ENCODE results near the gene PHLPP1.
A peak's percentile ranks its signal among the peaks of the same experiment; 100 is the strongest.
"Not testable (repeated sequence)": the region's sequence is repeated elsewhere in the genome, so short reads cannot be mapped to it uniquely, and the experiment has no call there.

The PHLPP1 gene

DNA sequence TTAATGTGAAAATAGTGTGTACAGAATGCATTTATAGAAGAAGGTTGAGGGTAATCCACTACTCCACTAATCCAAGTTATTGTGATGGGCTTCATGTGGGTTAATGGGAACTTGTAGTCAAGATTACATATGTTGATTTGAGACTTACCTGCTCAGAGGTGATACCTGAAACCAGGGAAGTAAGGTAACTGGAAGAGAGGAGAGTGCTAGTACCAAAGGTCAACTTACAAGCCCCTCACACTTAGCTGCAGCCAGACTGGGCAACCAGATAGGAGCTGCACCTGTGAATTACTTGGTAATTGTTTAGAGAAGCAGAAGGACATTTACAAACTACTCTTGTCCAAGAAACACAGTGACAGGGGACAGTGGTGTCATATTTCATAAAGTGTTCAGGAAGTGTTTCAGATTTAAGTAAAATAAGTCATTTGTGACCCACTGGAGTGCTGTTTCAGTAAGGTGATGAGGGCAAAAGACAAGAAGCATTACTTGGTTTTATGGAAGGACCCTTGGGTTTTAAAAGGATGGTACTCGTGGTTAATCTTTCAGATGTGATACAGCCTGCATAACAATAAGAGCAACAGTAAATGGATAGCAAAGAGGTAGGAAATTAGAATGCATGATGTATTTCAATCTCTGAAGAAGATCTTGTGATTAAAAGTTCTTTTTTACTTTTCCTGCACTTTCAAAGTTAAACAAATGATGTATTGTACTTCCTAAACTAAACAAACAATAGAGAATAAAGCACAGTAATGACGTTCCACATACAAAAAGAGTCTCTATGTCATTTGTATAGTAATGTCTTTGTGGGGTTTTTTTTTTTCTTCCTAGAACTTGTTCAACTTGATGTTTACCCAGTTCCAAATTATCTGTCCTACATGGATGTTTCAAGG, 189.3 kb downstream of the PHLPP1 start:
- H3K27ac ChIP-seq: peak overlapping the region; percentile 40
- TF ChIP-seq, protein P1, sequence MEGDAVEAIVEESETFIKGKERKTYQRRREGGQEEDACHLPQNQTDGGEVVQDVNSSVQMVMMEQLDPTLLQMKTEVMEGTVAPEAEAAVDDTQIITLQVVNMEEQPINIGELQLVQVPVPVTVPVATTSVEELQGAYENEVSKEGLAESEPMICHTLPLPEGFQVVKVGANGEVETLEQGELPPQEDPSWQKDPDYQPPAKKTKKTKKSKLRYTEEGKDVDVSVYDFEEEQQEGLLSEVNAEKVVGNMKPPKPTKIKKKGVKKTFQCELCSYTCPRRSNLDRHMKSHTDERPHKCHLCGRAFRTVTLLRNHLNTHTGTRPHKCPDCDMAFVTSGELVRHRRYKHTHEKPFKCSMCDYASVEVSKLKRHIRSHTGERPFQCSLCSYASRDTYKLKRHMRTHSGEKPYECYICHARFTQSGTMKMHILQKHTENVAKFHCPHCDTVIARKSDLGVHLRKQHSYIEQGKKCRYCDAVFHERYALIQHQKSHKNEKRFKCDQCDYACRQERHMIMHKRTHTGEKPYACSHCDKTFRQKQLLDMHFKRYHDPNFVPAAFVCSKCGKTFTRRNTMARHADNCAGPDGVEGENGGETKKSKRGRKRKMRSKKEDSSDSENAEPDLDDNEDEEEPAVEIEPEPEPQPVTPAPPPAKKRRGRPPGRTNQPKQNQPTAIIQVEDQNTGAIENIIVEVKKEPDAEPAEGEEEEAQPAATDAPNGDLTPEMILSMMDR (IDR thresholded peaks at IDR 0.05): no peak
- TF ChIP-seq ZFX (IDR thresholded peaks at IDR 0.05; ENCODE audit: borderline replicate concordance): no peak

DNA sequence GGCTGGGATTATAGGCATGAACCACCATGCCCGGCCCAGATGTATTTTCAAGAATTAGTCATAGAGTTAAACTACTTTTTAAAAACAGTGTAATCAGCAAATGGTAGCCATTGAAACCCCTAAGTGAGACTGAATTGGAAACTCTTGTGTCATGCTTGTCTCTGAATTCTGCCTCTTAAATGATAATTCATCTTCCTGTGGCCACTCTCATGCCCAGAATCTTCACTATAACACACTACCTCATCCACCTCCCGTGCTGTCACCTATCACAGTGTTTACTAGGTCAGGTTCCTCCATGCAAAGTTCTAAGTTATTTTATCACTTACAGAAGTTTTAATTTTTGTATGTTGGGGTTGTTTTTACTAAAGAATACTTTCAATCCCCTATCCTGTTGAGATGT, 197.5 kb downstream of the PHLPP1 start:
- TF ChIP-seq, protein P1 (IDR thresholded peaks at IDR 0.05): no peak
- no peak for TF ChIP-seq ZFX (IDR thresholded peaks at IDR 0.05; ENCODE audit: borderline replicate concordance)
- no peak overlapping the region for H3K27ac ChIP-seq

DNA sequence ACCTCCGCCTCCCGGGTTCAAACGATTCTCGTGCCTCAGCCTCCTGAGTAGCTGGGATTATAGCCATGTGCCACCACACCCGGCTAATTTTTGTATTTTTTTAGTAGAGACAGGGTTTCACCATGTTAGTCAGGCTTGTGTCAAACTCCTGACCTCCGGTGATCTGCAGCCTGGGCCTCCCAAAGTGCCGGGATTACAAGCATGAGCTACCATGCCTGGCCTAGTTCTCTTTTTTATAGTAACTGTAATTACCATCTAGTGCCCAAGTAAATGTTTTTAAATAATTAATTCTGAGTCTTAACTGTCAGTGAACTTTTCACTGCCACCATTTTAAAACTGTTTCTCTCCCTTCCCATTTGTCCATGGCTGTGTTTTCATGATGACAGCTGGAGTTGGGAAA, 198.5 kb downstream of the PHLPP1 start:
- H3K27ac ChIP-seq: not testable (repeated sequence)

DNA sequence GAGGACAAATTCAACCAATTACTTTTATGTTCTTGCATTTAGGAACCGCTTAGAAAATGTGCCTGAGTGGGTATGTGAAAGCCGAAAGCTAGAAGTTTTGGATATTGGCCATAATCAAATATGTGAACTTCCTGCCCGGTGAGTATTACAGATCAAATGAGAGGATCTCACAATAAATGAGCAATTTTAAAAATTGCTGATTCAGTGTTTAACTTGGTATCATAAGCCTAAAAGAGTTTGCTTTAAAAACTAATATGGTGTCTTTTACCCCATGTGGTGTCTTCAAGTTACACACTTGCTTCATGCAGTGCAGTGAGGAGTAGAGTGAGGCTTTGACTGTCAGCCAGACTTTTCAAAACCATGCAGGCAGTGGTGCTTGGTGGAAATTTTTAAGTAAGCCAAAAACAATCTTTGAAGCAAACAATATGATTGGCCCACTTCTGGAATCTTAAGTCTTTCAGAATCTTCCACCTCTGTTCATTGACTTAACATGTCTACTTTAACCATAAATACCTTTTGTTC, 199.6 kb downstream of the PHLPP1 start:
- no peak overlapping the region for H3K27ac ChIP-seq
- TF ChIP-seq, protein P1 (IDR thresholded peaks at IDR 0.05): no peak
- TF ChIP-seq ZFX (IDR thresholded peaks at IDR 0.05; ENCODE audit: borderline replicate concordance): no peak

DNA sequence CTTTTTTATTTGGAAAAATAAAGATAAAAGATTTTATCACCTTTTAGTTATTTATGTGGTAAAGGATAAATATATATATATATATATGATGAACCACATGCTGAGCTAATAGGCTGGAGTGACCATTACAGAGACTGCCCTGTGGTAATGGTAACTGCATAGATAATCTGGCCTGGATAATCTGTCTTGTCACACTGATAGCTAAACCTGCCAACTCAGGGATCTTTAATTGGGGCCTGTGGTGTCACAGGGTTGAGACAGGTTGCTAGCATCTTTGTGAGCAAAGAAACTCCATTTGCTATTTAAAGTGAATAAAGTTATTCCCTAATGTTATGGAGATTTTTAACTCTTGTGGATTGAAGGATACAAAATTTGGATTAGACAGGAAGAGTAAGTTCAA, 203.0 kb downstream of the PHLPP1 start:
- no peak overlapping the region for H3K27ac ChIP-seq
- TF ChIP-seq, protein P1 (IDR thresholded peaks at IDR 0.05): no peak
- TF ChIP-seq ZFX (IDR thresholded peaks at IDR 0.05; ENCODE audit: borderline replicate concordance): no peak

DNA sequence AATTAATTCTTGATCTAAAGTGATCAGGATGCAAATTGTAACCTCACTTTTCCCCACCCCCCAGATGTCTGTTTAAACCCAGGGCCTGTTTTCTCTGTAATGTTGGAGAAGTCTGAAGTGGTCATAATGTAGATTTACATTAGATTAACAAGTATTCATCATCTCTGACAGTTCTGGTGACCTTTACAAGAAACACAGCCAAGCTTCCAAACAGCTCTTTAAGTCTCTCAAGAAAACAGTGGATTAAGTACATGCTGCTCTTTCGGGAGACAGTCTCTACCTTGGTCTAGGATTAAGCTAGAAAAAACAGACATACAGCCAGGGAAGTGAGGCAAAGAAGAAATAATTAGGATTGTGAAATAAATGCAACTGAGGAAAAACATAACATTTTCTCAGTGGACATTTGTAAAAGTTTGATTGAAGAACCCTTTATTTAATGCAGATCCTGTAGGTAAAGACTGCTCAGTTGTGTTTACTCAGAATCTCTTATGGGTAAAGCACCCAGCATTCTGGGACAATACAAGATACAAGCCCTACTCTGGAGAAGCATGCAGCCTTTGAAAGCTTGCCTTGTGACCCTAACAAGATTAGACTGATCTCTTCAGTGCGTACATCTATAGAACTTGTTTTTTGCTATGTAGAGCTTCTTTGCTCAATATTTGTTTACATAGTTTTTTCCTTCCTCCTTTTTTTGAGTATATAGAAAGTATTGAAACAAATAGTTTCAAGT, 203.9 kb downstream of the PHLPP1 start:
- no peak overlapping the region for H3K27ac ChIP-seq

DNA sequence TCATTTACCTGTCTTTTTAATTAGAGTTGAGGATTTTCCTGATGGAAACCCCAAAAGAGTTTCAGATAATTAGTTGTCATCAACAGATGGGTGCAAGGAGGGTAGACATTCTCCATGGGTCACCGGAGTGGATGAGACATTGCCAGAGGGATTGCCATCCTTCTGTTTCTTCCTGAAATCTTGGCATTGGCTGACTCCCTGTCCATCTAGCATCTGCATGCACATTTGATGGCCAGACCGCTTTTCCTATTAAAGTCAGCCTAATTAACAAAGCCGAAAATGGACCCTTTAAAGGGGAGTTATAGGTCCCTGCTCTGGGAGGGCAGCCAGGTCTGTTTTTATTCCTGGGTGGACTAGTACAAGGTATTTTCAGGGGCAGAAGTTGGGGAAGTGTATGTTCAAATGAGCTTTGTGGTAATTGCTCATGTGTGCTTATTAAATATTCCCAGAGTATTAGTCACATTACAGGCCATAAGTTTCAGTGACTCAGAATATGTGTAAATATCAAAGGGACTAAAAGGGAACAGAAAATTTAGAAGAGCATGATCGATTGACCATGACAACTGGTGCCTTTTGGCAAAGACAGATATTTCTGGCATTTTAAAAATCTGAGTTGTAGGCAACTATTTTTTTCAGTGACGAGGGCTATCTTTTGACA, 209.8 kb downstream of the PHLPP1 start:
- no peak overlapping the region for H3K27ac ChIP-seq
- no peak for TF ChIP-seq ZFX (IDR thresholded peaks at IDR 0.05; ENCODE audit: borderline replicate concordance)
- TF ChIP-seq, protein P1 (IDR thresholded peaks at IDR 0.05): no peak

More for the DNA sequence above, 203.9 kb downstream of the PHLPP1 start:
- TF ChIP-seq, protein P1 (IDR thresholded peaks at IDR 0.05): no peak
- no peak for TF ChIP-seq ZFX (IDR thresholded peaks at IDR 0.05; ENCODE audit: borderline replicate concordance)

Data from 22Rv1 (cell line).